ENCODE measurements around the gene SLC6A15.

The SLC6A15 gene

DNA sequence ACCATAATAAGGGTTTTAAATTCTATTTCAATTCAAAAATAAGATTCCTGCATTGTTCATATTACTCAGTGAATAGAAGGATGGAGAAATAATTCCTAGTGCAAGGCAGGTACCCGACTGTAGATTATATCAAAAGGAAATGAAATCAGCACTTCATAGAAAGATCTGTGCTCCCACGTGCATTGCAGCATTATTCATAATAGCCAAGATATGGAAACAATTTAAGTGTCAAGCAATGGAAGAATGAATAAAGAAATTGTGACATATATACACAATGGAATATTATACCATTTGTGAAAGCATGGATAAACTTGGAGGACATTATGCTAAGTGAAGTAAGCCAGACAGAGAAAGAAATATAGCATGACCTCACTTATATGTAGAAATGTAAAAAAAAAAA, 53.8 kb downstream of the SLC6A15 start:
- in situ Hi-C loops (cut with HindIII; ENCODE audit: low sequenced_read_pairs): no loop called here
- H3K4me3 ChIP-seq (ENCODE audit: low read depth, low read length): no peak overlapping the region
- DNase-seq (ENCODE audit: low read depth): no peak
- TF ChIP-seq, protein P1, sequence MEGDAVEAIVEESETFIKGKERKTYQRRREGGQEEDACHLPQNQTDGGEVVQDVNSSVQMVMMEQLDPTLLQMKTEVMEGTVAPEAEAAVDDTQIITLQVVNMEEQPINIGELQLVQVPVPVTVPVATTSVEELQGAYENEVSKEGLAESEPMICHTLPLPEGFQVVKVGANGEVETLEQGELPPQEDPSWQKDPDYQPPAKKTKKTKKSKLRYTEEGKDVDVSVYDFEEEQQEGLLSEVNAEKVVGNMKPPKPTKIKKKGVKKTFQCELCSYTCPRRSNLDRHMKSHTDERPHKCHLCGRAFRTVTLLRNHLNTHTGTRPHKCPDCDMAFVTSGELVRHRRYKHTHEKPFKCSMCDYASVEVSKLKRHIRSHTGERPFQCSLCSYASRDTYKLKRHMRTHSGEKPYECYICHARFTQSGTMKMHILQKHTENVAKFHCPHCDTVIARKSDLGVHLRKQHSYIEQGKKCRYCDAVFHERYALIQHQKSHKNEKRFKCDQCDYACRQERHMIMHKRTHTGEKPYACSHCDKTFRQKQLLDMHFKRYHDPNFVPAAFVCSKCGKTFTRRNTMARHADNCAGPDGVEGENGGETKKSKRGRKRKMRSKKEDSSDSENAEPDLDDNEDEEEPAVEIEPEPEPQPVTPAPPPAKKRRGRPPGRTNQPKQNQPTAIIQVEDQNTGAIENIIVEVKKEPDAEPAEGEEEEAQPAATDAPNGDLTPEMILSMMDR (IDR thresholded peaks at IDR 0.05; ENCODE audit: low read depth, low read length, missing control alignments): no peak

DNA sequence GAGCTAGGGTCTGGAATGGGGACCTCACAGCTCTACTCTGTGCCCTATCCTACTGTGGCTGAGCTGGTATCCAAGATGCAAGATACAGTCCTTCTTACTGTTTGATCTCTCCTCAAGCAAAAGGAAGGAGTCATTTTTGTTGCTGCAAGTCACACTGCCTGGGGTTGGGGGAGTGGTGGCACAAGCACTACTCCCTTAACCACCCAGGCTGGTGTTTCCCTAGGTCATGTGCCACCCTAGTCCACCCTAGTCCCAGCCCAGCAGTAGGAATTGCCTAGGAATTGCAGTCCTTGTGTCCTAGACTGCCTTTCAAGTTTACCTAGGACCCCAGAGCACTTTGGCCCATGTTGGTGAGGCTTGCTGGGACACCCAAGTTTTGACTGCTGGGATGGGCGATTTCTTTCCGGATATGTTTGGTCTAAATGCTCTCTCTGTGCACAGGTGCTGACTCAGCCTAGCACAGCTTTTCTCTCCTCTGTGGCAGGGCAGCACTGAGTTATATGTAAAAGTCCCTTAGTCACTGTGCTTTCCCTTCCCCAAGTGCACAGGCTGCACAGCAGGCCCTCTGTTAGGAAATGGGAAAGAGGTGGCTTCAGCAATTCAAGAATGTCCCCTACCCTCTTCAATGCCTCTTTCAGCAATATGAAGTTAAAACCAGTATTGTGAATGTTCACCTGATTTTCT, 54.9 kb downstream of the SLC6A15 start:
- DNase-seq (ENCODE audit: low read depth): no peak
- TF ChIP-seq, protein P1 (IDR thresholded peaks at IDR 0.05; ENCODE audit: low read depth, low read length, missing control alignments): no peak
- in situ Hi-C loops (cut with HindIII; ENCODE audit: low sequenced_read_pairs): no loop called here
- no peak overlapping the region for H3K4me3 ChIP-seq (ENCODE audit: low read depth, low read length)

DNA sequence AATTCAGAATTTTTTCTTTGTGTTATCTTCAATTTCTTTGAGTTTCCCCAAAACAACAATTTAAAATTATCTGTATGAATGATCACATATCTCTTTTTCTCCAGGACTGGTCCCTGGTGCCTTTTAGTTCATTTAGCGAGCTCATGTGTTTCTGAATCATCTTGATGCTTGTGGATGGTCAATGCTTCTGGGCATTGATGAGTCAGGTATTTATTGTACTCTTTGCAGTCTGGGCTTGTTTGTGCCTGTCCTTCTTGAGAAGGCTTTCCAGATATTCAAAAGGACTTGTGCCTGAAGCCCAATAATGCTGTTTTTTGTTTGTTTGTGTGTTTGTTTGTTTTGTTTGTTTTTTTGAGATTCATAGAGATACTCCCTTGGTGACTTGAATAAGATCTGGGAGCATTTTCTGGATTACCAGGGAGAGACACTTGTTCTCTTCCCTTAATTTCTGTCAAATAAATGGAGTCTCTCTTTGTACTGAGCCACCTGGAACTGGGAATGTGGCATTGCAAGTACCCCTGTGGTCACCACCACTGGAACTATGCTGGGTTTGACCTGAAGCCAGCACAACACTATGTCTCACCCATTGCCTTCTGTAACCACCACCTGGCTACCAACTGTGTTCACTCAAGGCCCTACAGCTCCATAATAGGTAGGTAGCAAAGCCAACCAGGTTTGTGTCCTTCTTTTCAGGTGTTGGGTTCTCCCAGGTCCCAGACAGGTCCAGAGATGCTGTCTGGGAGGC, 56.3 kb downstream of the SLC6A15 start:
- in situ Hi-C loops (cut with HindIII; ENCODE audit: low sequenced_read_pairs): no loop called here
- no peak for DNase-seq (ENCODE audit: low read depth)
- TF ChIP-seq, protein P1 (IDR thresholded peaks at IDR 0.05; ENCODE audit: low read depth, low read length, missing control alignments): no peak
- H3K4me3 ChIP-seq (ENCODE audit: low read depth, low read length): no peak overlapping the region

DNA sequence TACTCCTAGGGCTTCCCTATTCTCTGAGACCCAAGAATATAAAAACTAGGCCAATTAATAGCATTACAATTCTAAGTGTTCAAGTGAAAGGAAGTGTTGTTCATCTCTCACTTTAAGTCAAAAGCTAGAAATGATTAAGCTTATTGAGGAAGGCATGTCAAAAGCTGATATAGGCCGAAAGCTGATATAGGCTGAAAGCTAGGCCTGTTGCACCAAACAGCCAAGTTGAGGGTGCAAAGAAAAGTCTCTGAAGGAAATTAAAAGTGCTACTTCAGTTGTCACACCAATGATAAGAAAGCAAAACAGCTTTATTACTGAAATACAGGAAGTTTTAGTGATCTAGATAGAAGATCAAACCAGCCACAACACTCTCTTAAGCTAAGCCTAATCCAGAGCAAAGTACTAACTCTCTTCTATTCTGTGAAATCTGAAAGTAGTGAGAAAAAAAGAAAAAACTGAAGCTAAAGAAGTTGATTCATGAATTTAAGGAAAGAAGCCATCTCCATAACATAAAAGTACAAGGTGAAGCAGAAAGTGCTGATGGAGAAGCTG, 68.9 kb downstream of the SLC6A15 start:
- DNase-seq (ENCODE audit: low read depth): no peak
- TF ChIP-seq, protein P1 (IDR thresholded peaks at IDR 0.05; ENCODE audit: low read depth, low read length, missing control alignments): no peak
- H3K4me3 ChIP-seq (ENCODE audit: low read depth, low read length): no peak overlapping the region
- in situ Hi-C loops (cut with HindIII; ENCODE audit: low sequenced_read_pairs): no loop called here

DNA sequence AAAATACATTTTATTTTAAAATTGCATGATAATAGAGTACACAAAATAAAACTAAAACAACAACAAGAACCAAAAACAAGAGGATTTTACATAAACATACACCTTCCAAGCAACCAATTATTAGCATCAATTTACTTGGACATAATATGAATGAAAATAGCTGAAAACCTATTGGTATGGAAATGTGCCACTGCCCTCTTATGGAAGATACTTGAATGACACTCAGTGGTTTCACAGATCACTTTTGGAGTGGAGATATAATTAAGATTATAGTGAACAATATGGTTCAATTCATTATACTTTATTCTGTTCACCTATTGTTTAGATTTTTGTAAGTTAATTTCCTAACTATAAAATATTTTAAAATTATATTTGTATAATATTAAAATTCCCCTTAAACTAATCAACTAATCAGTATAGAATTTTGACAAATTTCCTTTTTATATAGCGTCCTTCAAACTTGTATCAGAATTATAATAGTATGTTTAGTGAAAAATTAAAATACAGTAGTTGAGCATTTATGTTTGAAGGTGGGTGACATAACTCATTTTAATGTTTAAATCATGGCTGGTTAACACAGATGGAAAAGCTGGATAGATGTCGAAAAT, 70.1 kb downstream of the SLC6A15 start:
- TF ChIP-seq, protein P1 (IDR thresholded peaks at IDR 0.05; ENCODE audit: low read depth, low read length, missing control alignments): peak; percentile 64
- in situ Hi-C loops (cut with HindIII; ENCODE audit: low sequenced_read_pairs): no loop called here
- H3K4me3 ChIP-seq (ENCODE audit: low read depth, low read length): no peak overlapping the region
- DNase-seq (ENCODE audit: low read depth): peak; percentile 46

DNA sequence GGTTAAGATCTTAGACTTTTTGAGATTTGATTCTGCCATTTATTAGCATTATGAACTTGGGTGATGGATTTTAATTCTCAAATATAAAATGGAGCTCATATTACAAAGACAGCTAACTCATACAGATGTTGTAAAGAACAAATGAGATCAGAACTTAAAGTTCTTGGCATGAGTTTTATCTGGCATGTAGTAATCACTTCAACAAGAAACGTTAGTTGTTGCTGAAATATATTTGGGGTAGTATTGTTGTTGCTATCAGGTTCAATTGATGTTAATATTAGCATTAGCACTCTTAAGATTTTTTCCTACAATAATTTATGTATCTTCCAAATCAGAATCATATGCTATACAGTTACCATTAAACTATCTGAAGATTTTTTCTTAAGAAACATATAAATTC, 71.0 kb downstream of the SLC6A15 start:
- TF ChIP-seq, protein P1 (IDR thresholded peaks at IDR 0.05; ENCODE audit: low read depth, low read length, missing control alignments): no peak
- no peak overlapping the region for H3K4me3 ChIP-seq (ENCODE audit: low read depth, low read length)
- in situ Hi-C loops (cut with HindIII; ENCODE audit: low sequenced_read_pairs): no loop called here
- DNase-seq (ENCODE audit: low read depth): no peak
